ENCODE data around the gene SLCO3A1. TPM values are rescaled to one million over a fixed set of nuclear protein-coding genes. Genes with fewer than 3 reads are reported as not detected.

The SLCO3A1 gene
- total RNA-seq, 4 donors from 2014 or later, result 4.4 to 66.2 (median 5.1) TPM

GRCh38 chr15:92073044-92073785, 219.7 kb downstream of the SLCO3A1 start:
- 69 to 77% methylated on average over 8 to 9 of the region's 9 CpGs for WGBS, 2 donors (ENCODE audit: low coverage in 1 of 2)
- H3K27me3 ChIP-seq, result no peaks in the 10 kb centered on the region
- in situ Hi-C loops (cut with MboI; ENCODE audit: low pct_ligation_motif_present in 1 of 4, low pct_unique_long_range_greater_than_20kb in 1 of 4, low sequenced_read_pairs in 3 of 4) (loop anchor here in 1 of 4 donors (10.0 kb wide), 2 partner anchors 228 to 768 kb away; no protein-coding TSS in a partner anchor), intact Hi-C loops (cut with DNase I; ENCODE audit: low total_unique reads) (loop anchor here (10.0 kb wide), 1 partner anchor 218 kb away; the partner anchor contains the start of gene SLCO3A1)
- H3K27ac ChIP-seq, result no peak overlapping the region
- H3K4me1 ChIP-seq, result peaks cover 0 to 21% (median 3%) of the 10 kb centered on the region in 4 donors
- no peaks in the 10 kb centered on the region for H3K9me3 ChIP-seq
- H3K36me3 ChIP-seq, result no peaks in the 10 kb centered on the region
- TF ChIP-seq POLR2AphosphoS5 (IDR thresholded peaks at IDR 0.05), result no peak
- no peak for TF ChIP-seq POLR2A (IDR thresholded peaks at IDR 0.05)
- TF ChIP-seq, protein P1, sequence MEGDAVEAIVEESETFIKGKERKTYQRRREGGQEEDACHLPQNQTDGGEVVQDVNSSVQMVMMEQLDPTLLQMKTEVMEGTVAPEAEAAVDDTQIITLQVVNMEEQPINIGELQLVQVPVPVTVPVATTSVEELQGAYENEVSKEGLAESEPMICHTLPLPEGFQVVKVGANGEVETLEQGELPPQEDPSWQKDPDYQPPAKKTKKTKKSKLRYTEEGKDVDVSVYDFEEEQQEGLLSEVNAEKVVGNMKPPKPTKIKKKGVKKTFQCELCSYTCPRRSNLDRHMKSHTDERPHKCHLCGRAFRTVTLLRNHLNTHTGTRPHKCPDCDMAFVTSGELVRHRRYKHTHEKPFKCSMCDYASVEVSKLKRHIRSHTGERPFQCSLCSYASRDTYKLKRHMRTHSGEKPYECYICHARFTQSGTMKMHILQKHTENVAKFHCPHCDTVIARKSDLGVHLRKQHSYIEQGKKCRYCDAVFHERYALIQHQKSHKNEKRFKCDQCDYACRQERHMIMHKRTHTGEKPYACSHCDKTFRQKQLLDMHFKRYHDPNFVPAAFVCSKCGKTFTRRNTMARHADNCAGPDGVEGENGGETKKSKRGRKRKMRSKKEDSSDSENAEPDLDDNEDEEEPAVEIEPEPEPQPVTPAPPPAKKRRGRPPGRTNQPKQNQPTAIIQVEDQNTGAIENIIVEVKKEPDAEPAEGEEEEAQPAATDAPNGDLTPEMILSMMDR (IDR thresholded peaks at IDR 0.05), result no peak
- no peak for TF ChIP-seq EP300 (IDR thresholded peaks at IDR 0.05; ENCODE audit: low read depth)
- H3K4me3 ChIP-seq, result no peak overlapping the region
- DNase-seq, result no peak

- in situ Hi-C loops (cut with MboI; ENCODE audit: low pct_ligation_motif_present in 1 of 4, low pct_unique_long_range_greater_than_20kb in 1 of 4, low sequenced_read_pairs in 3 of 4), result loop anchor here in 1 of 4 donors (10.0 kb wide), 2 partner anchors 229 to 769 kb away; no protein-coding TSS in a partner anchor
- TF ChIP-seq EP300 (IDR thresholded peaks at IDR 0.05; ENCODE audit: low read depth) (no peak), POLR2A (IDR thresholded peaks at IDR 0.05) (no peak), POLR2AphosphoS5 (IDR thresholded peaks at IDR 0.05) (no peak)
- TF ChIP-seq, protein P1 (IDR thresholded peaks at IDR 0.05), result no peak
- peaks cover 0 to 13% (median 3%) of the 10 kb centered on the region in 4 donors for H3K4me1 ChIP-seq
- no peak overlapping the region for H3K4me3 ChIP-seq
- DNase-seq, result no peak
- intact Hi-C loops (cut with DNase I; ENCODE audit: low total_unique reads), result loop anchor here (10.0 kb wide), 1 partner anchor 219 kb away; the partner anchor contains the start of gene SLCO3A1
- H3K27ac ChIP-seq, result no peak overlapping the region
- H3K36me3 ChIP-seq, result no peaks in the 10 kb centered on the region
- H3K9me3 ChIP-seq, result no peaks in the 10 kb centered on the region
- H3K27me3 ChIP-seq, result no peaks in the 10 kb centered on the region
- 87 to 88% methylated on average over 2 to 4 of the region's 4 CpGs for WGBS, 2 donors (ENCODE audit: low coverage in 1 of 2)
These were observed 220.6 kb downstream of the SLCO3A1 start for GRCh38 chr15:92074101-92074500.

DNA sequence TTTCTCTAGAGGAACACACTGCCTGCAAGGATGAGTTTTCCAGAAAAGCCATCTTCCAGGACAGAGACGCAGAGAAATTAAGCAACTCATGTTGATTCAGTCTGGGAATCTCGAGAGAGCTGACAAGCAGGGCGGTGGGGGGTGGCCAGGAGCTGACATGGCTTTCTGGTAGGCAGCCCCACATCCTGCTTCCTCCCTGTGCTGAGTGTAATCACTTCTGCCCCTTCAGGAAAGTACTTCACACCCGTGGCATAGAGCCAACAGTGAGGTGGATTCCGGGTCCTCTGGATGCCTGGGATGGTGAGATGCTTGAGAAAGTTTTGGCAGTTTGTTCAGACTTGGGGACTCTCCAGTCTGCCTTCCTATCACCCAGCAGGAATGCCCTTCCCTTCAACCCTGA, 221.1 kb downstream of the SLCO3A1 start:
- Histone ChIP-seq H3K4me3 (no peak overlapping the region), H3K27ac (no peak overlapping the region), H3K4me1 (peaks cover 0 to 9% (median 0%) of the 10 kb centered on the region in 4 donors), H3K27me3 (no peaks in the 10 kb centered on the region), H3K9me3 (no peaks in the 10 kb centered on the region), H3K36me3 (no peaks in the 10 kb centered on the region)
- TF ChIP-seq, protein P1 (IDR thresholded peaks at IDR 0.05), result no peak
- no peak for TF ChIP-seq POLR2AphosphoS5 (IDR thresholded peaks at IDR 0.05)
- TF ChIP-seq EP300 (IDR thresholded peaks at IDR 0.05; ENCODE audit: low read depth), result no peak
- no peak for TF ChIP-seq POLR2A (IDR thresholded peaks at IDR 0.05)
- in situ Hi-C loops (cut with MboI; ENCODE audit: low pct_ligation_motif_present in 1 of 4, low pct_unique_long_range_greater_than_20kb in 1 of 4, low sequenced_read_pairs in 3 of 4) (loop anchor here in 2 of 4 donors (10.0 to 25.0 kb wide), 3 partner anchors 230 to 770 kb away; no protein-coding TSS in a partner anchor), intact Hi-C loops (cut with DNase I; ENCODE audit: low total_unique reads) (loop anchor here (10.0 kb wide), 1 partner anchor 220 kb away; the partner anchor contains the start of gene SLCO3A1)
- no peak for DNase-seq
- 44 to 90% methylated on average over 2 to 5 of the region's 5 CpGs for WGBS, 2 donors (ENCODE audit: low coverage in 1 of 2)

DNA sequence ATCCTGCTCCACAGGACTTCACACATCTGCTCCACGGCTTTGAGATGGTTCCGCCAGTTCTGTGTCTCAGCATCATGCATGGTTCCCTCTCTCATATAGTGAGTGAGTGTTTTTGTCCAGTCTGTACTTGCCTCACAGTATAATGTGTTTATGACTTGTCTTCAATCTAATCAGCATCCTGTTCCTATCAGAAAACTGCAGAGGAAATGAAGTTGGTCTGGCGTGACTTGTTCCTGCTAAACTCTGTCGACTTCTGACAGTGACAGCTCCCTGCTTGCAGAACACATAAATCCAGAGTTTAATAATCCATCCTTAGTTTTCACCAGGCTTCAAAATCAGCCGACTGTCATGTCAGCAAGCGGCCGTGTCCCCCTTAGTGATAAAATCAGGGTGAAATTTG, 222.3 kb downstream of the SLCO3A1 start:
- DNase-seq, result no peak
- no peaks in the 10 kb centered on the region for H3K36me3 ChIP-seq
- TF ChIP-seq POLR2A (IDR thresholded peaks at IDR 0.05), result no peak
- no peak for TF ChIP-seq EP300 (IDR thresholded peaks at IDR 0.05; ENCODE audit: low read depth)
- no peak for TF ChIP-seq POLR2AphosphoS5 (IDR thresholded peaks at IDR 0.05)
- TF ChIP-seq, protein P1 (IDR thresholded peaks at IDR 0.05), result no peak
- no peak overlapping the region for H3K27ac ChIP-seq
- peaks cover 0 to 6% (median 0%) of the 10 kb centered on the region in 4 donors for H3K4me1 ChIP-seq
- intact Hi-C loops (cut with DNase I; ENCODE audit: low total_unique reads), result loop anchor here (10.0 kb wide), 1 partner anchor 221 kb away; the partner anchor contains the start of gene SLCO3A1
- H3K27me3 ChIP-seq, result no peaks in the 10 kb centered on the region
- in situ Hi-C loops (cut with MboI; ENCODE audit: low pct_ligation_motif_present in 1 of 4, low pct_unique_long_range_greater_than_20kb in 1 of 4, low sequenced_read_pairs in 3 of 4), result loop anchor here in 2 of 4 donors (10.0 to 25.0 kb wide), 3 partner anchors 231 to 771 kb away; no protein-coding TSS in a partner anchor
- 80 to 87% methylated on average over 2 to 7 of the region's 7 CpGs for whole genome bisulfite sequencing, 2 donors (ENCODE audit: low coverage in 1 of 2)
- no peaks in the 10 kb centered on the region for H3K9me3 ChIP-seq
- H3K4me3 ChIP-seq, result no peak overlapping the region

All from transverse colon (tissue), 4 donors.